ENCODE results near the gene DPP6.

GRCh38 chr7:154287356-154287755 lies 235.2 kb downstream of the DPP6 start:
- TF ChIP-seq CTCF (IDR thresholded peaks at IDR 0.05; ENCODE audit: poor library complexity): no peak
- no peak for TF ChIP-seq EZH2 (IDR thresholded peaks at IDR 0.05; ENCODE audit: borderline replicate concordance)
